HG03520 (cell line): ENCODE results near the gene GIMAP8.

Source experiments
- ATAC-seq: cut with Tn5 transposase; IDR thresholded peaks from one replicate; pipeline ENCODE4 v1.9.1; 2021; ENCODE audit warnings: mild to moderate bottlenecking, moderate library complexity; ENCODE audit not compliant: unreplicated experiment

Gene GIMAP8

DNA sequence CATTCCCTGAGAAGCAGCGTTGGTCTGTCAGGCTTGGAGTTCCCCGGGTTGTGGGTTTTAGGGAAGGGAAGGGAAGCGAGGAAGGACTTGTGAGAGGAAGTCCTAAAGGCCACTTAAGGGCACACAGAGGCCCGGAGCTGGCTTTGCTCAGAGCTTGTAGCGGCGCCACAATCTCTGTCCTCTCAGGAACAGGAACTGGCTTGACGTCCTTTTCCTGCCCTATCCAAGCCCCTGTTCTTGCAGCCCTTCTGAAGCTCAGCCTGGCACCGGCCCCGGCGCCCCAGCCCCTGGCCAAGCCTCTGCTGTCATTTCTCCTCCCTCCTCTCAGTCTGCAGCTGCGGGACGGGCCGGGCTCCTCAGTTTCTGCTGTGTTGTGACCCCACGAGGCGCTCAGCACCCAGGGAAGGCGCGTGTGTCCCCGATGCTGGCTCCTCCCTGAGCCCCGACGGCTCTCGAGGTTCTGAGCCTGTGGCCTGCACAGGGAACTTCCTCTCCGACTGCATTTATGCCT is at the start of gene GIMAP8:
Gene GIMAP8, plus strand, starts transcription at position 140 of the 511 bp plus-strand sequence. CDS start 16,069 bp downstream, outside the sequence.
- ATAC-seq = no peak

DNA sequence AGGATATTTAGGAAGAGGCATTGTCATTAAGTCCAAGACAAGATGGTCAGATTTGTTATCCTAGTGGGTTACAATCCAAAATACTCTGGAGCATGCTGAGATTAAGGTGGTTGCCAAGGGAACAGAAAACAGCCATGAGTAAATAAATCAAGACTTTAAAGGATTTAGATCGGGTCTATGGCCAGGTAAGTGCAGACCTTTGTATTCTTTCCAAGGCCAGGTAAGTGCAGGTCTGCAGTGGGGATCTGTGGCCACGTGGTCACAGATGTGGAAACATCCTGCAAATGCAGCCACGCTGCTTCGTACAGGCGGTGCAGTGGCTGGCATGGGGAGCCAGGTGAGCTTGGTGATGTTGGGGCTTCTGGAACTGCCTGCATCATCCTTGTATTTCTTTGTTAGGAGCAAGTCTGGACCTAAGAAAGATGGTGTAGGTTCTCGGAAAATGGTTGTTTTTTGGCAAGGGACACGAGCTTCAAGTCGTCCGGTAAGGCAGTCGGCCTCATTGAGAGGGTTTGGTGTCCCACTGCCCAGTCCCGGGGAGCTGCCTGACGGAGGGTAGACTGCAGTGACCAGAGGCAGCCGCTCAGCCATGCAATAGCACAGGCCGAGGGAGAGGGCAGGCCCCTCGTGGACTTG is 49.5 kb upstream of the GIMAP8 start:
- ATAC-seq = no peak

DNA sequence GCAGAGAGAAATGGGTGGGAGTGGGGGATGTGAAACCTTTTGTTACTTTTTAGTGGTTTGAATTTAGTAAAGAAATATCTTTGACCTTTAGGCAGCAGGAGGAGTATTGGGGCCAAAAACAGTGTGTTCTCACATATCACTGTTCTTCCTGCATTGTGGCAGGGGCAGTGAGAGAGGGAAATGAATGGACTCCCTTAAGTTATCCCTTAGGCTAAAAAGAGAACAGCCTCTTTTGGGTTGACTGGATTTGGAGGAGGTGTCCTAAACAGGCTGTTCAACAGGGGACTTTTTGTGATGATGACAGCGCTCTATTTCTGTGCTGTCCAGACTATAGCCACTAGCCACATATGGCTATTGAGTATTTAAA is 49.0 kb upstream of the GIMAP8 start:
- ATAC-seq = no peak

DNA sequence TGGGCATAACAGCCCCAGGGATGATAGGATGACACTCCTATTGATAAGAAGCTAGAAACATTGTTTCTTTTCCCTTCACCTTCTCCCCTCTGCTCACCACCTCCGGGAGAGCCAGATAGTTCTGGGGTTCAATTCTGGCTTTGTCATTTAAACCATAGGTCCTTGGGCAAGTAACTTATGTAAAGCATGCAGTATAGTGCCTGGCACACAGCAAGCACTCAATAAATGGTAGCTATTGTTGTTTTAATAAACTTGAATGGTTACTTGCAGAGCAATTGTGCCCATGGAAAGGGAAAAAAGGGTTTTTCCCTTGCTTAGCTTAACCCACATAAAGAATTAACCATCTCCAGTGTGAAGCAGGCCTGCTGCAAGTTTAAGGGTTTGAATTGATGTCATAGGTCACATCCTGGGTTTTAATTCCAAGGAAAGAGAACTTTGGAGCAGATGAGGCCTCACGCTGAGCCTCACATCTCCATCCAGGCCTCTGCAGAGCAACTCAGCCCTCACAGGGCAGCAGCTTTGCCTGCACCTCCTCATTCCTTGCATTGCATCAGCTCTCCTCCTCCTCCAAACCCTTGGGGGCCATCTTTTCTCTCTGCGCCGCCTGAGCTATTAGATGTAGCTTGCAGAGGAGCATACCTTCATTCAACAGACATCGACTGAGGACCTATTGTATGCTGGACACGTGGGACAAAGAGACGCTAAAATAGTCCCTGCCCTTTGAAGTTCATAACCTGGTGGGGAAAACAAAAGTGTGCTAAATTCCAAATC is 48.4 kb upstream of the GIMAP8 start:
- no peak for ATAC-seq

DNA sequence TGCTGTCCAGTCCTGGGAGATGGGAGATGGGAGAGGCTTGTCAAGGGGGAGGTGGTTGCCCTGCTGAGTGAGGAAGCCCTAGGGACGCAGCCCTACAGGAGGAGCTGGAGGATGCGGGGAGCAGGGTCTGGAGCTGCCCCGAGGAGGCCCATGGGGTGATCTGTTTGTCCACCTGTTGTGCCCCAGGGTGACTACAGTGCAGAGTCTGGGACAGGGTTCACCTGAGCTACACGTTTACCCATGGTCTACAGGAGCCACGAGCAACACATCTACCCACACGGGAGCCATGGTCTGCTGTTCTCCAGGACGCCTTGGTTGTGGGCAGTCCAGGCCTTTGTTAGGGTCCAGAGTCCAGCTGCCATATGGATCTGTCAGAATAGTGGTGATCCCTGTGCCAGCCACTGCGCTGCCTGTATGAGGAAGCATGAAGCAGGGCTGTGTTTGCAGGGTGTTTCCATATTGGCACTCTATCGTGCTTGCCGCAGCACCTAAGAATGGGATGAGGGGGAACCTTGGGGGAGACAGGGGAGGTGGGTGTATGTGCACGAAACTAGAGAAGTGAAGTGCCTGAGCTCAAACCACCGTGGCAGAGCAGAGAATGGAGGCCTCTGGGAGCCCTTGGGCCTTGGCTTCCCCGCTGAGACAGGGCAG is 47.6 kb upstream of the GIMAP8 start:
- no peak for ATAC-seq

DNA sequence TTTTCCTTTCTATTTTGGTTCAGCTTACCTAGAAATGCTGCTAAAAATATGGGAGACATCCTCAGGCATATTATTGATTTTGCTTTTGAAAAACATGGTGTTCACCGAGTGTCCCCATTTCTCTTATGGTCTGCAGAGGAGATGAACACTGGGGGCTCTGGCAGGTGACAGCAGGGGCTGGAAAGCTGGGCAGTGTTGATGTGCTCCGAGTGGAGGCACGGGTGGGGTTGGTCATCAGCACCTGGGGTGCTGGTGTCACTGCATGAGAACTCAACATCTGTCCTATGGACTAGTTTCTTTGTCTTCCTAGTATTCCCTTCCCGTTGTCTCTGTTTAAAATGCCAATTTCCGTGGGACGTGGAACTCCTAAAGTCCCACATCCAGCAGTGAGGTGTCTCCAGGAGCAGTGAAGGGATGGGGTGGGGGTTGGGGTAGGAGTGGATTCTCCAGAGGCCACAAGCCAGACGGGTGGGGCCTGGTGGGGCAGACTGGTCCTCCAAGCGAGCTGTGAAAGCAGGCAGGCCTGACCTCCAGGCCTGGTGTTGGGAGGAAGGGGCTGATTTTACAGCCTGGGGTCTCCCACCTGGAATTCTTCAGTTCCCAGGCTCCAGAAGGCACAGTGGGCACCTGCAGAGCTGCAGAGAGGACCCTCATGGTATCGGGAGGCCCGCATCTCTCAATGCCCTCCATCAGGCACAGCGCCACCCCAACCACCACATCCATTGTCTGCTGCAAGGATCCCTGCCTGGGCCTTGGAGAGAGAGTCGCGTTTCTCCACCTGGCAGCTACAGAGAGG is 46.9 kb upstream of the GIMAP8 start:
- no peak for ATAC-seq

DNA sequence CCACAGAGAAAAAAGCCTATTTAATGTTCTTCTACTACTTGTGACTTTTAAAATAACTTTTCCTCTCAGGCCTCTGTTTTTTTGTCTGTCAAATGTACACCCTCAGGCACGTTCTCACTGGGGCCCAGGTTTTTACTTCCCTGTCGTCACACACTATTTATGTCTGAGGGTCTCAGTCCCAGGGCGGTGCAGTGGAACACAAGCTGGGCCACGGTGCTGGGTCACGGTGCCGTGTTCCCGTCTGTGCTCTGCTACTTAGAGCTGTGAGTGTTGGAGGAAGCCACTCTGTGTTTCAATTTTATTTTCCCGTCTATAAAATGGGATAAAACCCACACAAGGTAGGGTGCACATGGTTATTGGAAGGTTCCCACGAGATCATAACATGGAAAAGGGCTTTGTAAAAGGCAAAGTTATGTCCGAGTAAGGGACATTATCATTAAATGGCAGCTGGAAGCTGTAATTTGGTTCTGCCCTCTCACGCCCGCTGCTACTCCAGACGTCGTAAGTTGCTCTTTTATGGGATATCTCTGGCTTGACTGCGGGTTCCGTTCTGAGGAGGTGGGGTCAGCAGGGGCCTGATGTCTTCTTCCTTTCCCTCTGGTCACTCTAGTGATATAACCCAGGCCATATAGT is 46.1 kb upstream of the GIMAP8 start:
- ATAC-seq = no peak

DNA sequence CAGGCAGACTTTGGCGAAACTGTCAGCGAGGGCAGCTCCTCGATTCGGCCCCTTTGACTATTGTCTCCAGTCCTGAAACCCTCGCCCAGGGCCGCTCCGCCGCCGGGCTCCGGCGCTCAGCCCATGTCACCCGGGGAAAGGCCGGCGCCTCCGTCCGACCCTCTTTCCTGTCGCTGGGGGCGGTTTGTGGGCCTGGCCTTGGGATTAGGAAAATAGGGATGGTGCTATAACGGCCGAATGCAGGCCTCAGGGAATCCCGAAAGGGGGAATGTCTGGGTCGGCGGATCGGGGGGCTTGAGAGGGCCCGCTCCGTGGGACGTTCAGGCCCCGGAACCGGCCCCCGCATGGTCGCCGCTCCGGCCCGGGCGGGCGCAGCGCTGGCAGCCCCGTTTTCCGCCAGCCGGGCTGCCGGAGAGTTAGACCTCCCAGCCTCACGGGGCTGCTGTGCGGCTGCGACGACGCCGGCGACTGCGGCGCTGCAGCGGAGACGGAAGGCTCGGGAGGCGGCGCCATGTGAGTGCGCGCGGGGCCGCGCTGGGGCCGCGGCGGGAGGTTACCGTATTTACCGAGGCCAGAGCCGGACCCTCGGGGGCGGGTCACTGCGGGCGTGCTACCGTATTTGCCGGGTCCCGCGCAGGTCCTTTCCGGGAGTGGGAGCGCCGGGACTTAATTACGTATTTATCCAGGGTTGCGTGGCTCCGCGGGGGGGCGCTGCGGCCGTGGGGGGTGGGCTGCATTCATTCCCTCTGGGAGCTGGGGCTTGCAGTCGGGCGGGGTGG is 45.4 kb upstream of the GIMAP8 start:
- ATAC-seq = peak; percentile 46

DNA sequence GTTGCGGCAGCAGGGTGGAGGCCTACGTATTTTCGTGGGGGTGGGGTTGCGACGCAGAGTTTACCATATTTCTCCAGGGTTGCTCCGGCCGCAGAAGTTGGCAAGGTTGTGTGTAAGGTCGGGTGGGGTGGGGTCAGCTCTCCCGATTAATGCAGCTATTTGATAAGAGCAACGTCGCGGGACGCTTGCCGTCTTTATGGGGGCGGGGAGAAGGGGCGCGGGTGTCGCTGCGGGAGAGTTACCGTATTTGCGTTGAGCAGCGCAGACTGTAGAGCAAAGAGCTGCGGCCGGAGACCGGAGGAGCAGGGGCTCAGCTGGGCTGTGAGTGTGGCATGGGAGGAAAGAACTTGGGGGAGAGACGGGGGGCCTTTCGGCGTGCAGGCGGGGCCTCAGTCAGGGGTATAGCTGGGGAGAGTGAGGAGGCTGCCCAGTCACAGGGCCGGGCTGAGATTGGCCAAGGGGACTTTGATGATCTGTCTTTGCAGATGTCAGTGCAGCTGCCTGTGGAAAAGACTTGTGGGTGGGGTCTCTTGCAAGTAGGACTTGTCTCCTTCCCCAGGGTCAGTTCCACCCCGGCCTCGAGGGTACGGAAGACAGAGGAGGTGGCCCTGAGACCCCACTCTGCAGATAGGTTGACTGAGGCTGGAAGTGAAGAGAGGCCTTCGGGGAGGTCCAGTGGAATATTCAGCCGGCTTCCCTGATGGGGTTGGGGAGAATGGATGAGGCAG is 44.7 kb upstream of the GIMAP8 start:
- ATAC-seq = no peak

DNA sequence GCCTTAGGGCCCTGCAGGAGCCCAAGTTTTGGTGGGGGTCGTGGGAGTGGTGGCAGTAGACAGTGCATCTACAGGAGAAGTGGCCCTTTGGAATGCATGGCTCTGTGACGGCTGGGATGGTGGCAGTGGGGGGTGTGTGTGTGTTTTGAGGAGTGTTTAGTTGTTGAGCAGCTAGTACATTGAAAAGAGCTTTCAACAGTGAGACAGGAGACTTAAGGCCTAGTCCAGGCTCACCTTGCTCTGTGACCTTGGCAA is 44.2 kb upstream of the GIMAP8 start:
- ATAC-seq = no peak

DNA sequence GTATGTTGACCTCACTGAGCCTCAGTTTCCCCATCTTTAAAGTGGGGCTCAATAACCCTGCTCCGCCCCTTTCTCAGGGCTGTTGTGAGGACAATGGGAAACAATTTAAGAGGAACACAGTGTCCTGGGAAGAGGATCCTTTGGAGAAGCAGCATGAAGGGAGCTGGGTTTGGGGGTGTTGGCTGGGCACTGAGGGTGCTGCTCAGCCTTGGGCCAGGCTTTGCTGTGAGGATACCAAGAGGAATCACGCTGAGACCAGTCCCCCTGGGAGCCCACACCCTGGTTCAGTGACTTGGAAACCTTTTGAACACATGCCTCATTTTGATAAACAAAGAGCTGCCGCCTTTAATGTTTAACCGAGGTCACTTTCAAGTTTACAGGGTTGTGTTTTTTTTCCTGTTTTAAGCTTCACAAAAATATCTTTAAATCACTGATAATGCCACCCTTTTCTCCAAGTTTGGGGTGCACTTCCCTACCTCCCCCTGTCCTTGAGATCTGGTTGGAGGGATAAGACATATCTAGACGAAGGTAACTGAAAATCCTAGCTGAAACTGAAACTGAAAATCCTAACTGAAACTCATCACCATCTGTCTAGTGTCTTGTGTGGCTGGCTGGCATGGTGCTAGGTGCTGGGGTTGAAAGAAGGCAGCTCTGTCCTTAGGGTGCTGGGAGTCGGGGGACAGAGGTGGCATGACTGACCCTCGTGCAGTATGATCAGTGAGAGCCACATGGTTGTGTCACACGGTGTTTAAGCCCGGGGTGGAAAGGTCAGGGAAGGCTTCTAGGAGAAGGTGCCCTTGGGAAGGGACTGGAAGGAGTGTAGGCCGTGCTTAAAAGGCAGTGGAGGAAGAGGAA is 43.6 kb upstream of the GIMAP8 start:
- peak; percentile 51 for ATAC-seq

DNA sequence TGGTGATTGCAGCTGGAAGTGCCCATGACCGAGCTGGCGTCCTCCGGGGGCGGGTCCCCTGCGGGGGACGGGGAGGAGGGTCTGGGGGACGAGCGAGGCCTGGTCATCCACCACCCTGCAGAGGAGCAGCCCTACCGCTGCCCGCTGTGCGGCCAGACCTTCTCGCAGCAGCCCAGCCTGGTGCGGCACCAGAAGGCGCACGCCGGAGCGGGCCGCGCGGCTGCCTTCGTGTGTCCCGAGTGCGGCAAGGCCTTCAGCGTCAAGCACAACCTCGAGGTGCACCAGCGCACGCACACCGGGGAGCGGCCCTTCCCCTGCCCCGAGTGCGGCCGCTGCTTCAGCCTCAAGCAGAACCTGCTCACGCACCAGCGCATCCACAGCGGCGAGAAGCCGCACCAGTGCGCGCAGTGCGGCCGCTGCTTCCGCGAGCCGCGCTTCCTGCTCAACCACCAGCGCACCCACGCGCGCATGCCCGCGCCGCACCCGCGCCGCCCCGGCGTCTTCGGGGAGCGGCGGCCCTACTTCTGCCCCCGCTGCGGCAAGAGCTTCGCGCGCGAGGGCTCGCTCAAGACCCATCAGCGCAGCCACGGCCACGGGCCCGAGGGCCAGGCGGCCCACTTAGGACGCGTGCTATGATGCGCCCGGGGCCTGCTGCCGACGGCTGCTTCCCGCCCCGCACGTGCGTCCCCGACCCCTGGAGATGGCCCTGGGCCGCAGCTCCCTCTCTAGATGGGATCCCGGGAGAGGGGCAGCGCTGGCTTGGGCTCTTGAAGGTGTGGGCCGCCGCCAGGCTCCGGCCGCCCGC is 42.6 kb upstream of the GIMAP8 start:
- ATAC-seq = no peak

DNA sequence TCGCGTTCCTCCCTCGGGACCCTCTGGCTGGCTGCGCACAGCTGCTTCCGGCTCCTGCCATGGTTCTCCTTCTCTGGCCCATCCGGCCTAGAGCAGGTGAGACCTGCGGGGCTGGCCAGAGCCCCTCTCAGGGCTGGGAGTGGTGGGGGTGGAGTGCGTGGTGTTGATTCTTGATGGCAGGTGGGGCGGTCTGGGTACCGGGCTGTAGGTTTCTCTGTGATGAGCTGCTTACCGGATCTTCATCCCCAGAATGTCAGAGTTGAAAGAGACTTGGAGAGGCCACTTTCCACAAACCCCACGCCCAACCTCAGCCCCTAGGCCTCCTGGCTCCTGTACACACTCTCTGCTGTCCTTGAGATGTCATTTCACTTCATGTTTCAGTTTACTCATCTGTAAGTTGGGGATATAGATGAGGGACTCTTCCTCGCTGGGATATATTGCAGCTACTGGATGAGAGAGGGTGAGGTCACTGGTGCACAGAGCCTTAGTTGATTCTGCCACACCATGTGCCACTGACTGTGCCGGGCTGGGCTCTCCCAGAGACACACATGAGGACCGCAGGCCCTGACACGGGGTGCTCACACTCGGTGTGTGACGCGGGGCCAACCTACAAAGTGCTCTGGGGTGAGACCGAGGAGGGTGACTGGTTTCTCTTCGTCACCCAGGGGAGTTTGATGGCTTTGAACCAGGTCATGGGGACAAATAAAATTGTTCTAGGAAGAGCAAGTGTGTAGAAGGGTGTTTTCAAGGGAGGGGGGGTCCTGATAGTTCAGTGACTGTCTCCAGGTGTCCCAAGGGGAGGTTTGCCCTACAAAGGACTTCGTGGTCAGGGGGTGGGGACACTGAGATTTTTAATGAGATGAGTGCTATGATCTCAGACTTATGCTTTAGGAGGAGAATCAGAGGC is 41.8 kb upstream of the GIMAP8 start:
- ATAC-seq = no peak

DNA sequence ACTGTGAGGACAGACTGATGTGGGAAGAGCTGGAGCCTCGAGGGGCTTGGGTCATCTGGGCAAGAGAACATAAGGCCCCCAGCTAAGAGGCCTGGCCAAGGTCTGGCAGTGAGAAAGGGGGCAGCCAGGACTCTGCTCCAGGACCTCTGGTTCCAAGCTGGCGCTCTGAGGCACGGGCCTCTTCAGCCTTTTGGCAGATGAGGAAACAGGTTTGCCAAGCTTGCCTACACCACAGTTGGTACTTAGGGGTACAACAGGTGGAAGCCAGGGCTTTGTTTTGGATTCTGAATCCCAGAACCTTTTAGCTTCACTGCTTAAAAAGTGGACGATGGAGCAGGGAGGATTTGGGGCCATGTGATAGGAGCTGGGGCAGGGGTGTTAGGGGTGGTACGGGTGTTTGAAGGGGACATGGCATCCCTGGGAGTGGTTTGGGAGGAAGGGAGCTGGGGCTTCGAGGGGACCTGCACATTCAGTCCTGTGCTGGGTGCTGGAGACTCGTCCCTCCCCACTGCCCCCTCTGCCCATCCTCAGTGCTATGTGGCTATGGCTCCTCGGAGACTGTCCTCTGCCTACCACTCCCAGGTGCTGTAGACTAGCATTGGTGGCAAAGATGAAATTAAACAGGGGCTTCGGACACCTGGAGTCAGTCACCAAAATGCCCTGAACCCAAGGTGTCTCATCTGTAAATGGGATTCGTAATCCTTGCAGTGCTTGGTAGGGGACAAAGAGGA is 41.0 kb upstream of the GIMAP8 start:
- ATAC-seq = no peak

DNA sequence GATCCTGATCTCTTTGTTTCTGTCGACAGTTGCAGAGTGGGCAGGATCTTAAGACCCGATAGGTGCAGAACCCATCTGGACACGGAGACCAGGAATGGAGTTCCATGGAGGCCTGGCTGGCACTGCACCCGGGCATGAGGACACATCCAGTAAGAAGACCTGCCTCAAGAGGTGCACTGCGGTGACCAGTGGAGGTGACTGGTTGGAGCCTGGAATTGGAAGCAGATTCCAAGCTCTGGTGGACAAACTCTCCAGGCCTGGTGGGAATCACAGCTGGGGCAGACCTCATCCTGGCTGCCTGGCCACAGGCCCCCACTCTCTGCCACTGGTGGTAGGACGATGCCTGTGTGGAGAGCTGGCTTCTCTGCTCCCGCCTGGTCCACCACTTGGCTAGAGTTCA is 40.3 kb upstream of the GIMAP8 start:
- ATAC-seq = no peak

DNA sequence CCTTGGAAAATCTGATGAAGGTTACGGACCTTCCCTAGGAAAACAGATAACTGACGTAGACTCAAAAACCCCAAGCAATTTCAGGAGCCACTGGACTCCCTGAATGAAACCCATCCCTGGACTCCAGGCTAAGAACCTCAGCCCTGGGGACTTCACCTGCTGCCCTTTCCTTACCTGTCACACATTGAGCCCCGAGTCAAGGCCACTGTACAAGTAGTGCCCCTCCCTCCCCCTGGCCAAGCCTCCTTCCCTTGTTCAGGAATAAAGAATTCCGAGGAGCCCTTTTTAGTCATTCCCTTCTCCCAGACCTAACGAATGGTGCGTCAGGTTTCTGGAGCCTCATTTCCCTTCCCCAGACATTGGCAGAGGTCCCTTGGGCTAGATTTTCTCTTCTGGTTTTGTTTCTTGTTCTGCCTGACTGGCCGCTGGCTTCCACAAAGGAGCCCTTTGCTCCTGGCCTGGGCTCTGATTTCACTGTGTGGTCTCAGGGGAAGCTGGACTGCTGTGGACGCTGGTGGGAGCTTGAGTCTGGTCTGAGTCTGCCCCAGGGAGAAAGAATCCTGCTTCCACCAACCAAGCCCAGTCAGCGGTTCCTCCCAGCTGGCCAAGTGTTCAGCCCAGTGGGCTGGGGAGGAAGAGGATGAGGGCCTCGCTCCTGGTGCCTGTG is 39.6 kb upstream of the GIMAP8 start:
- ATAC-seq = no peak
